GM19328 (cell line): Measurements from ENCODE around the gene UNK.

Source experiments
- ATAC-seq: cut with Tn5 transposase; IDR thresholded peaks from one replicate; pipeline ENCODE4 v1.9.1; 2021; ENCODE audit warnings: mild to moderate bottlenecking, moderate library complexity; ENCODE audit not compliant: unreplicated experiment

Gene UNK

GRCh38 chr17:75819116-75819515, 34.5 kb downstream of the UNK start:
- ATAC-seq: no peak

GRCh38 chr17:75819678-75820077, 35.1 kb downstream of the UNK start:
- ATAC-seq: no peak

- no peak for ATAC-seq
Measured at GRCh38 chr17:75820094-75821080, 35.8 kb downstream of the UNK start.

- ATAC-seq: no peak
Measured at GRCh38 chr17:75821552-75821951, 36.9 kb downstream of the UNK start.

- no peak for ATAC-seq
Measured at GRCh38 chr17:75822119-75822799, 37.7 kb downstream of the UNK start.

- no peak for ATAC-seq
Measured at GRCh38 chr17:75822800-75823166, 38.2 kb downstream of the UNK start.

- ATAC-seq: no peak
Measured at GRCh38 chr17:75823257-75824041, 38.8 kb downstream of the UNK start.

- ATAC-seq: no peak
Measured at GRCh38 chr17:75824050-75824552, 39.5 kb downstream of the UNK start.

- ATAC-seq: no peak
Measured at GRCh38 chr17:75824666-75825065, 40.1 kb downstream of the UNK start.

- ATAC-seq: no peak
Measured at GRCh38 chr17:75825149-75825552, 40.5 kb downstream of the UNK start.

GRCh38 chr17:75825748-75826370, 41.3 kb downstream of the UNK start:
- ATAC-seq: no peak

- ATAC-seq: no peak
Measured at GRCh38 chr17:75826561-75827307, 42.1 kb downstream of the UNK start.

- no peak for ATAC-seq
Measured at GRCh38 chr17:75827308-75828075, 42.9 kb downstream of the UNK start.

- no peak for ATAC-seq
Measured at GRCh38 chr17:75828076-75828400, 43.4 kb downstream of the UNK start.

- ATAC-seq: no peak
Measured at GRCh38 chr17:75828741-75829140, 44.1 kb downstream of the UNK start.

GRCh38 chr17:75829747-75830146, 45.1 kb downstream of the UNK start:
- no peak for ATAC-seq

- no peak for ATAC-seq
Measured at GRCh38 chr17:75830164-75831031, 45.8 kb downstream of the UNK start.

- no peak for ATAC-seq
Measured at GRCh38 chr17:75831032-75831571, 46.5 kb downstream of the UNK start.
